K562 treated with DMSO at 1 percent for 12 hours (cell line): ENCODE data around the gene RRAGC. TPM values are rescaled to one million over a fixed set of nuclear protein-coding genes. Genes with fewer than 3 reads are reported as not detected.

Experiments used
- total RNA-seq: library from RNA; unstranded; fragments of 300-600 nt; gene quantifications from 2 replicates; pipeline ENCODE4 v1.2.3, GENCODE V29; 2022; ENCODE audit not compliant: insufficient read depth

RRAGC gene, protein sequence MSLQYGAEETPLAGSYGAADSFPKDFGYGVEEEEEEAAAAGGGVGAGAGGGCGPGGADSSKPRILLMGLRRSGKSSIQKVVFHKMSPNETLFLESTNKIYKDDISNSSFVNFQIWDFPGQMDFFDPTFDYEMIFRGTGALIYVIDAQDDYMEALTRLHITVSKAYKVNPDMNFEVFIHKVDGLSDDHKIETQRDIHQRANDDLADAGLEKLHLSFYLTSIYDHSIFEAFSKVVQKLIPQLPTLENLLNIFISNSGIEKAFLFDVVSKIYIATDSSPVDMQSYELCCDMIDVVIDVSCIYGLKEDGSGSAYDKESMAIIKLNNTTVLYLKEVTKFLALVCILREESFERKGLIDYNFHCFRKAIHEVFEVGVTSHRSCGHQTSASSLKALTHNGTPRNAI
- total RNA-seq, result 22.0 and 38.8 TPM in 2 replicates

DNA sequence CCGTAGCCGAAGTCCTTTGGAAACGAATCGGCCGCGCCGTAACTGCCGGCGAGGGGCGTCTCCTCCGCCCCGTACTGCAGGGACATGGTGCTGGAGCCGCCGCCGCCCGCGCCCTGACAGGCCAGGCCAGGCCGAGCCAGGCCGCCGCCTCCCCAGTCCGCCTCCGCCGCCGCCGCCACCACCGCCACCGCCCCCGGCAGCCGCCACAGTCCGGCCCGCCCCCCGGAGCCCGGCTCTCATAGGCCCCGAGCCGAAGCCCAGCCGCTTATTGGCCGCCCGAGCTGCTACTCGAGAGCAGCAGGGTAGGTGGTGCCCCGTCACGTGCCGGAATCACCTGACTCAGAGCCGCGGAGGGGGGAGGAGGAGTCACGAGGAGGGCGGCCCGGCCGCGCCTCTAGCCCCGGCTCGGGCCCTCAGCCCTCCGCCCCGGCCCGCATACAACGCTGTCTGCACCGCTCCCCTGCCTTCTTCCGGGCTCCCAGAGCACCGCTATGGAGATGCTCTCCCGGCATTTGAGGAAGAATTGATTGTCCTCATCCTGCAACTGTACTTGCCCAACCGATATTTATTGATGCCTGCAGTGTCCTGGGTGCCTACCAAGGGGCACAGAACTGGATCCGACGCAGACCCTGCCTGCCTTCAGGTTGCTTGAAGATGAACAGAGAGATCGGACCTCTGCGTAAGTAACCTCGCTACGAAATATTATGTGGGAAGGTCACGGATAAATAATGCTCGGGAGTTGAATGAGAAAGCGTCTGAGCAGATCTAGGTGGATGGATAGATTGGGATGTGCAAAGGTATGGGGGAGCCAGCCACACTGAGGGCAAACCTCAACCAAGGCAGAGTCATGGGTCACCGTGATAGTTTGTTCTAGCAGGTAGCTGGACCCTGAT lies at the start of gene RRAGC:
Gene RRAGC, minus strand, starts transcription at position 212 of the 893 bp plus-strand sequence. Its CDS starts 126 bp downstream, at position 86.

GRCh38 chr1:38881487-38881886 lies 21.9 kb upstream of the RRAGC start, which contains the start of gene GJA9:
TSS of gene GJA9 (minus strand) at chr1:38881587. CDS start at chr1:38876098, 5,489 bp downstream.

DNA sequence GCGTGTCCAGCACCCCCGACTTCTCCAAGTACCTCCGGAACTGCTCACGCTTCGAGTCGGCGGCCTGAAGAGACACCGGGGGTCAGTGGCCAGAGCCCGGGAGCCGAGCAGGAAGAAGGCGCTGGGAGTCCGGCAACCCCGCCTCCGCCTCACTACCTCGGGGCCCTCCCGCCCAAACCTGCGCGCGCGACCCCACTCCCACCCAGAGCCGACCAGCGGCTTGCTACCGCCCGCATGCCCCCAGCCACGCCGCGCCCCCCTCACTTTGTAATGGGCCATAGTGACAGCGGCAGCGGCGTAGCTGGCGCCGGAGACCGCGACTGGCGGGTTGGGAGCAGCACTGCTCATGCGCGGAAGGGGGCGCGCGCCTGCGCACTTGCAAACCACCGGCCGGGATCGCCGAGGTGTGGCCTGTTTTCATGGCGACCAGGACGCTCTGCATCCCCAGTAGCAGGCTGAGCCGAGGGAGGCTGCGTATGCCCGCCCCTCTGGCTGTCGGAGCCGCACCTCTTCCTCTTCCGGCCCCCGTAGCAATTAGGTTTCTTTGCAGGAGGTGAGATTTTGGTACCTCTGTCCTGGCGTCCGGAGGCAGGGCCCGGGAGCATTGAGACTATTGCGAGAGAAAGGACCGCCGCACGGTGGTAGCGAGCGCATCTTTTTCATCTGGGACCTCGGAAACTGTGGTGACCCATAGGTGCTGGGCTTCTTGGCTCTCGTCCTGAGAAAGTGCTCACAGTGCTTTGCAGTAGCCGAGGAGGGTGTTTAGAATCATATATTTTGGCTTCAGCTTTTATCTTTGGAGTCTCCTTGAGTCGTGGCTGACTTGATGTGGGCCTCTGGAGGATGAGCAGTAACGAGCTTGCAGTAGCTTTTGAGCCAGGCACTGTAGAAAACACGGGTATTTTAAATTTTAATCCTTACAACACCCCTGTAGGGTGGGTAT lies 13.7 kb upstream of the RRAGC start, which contains the start of gene MYCBP:
Gene MYCBP, minus strand, starts transcription at position 322 of the 943 bp plus-strand sequence. Its CDS starts 43 bp downstream, at position 279.

Other genes with a start within 250 kb of the RRAGC start
- 11.3 and 16.1 TPM in 2 replicates for gene MYCBP, start 13.6 kb upstream of the RRAGC start, total RNA-seq
- 0.49 TPM in 1 of 2 replicates, not detected in the other for gene GJA9, start 21.8 kb upstream of the RRAGC start, total RNA-seq
- gene RHBDL2, start 82.1 kb upstream of the RRAGC start, total RNA-seq, result not detected in 2 replicates
- 64.2 and 124 TPM in 2 replicates for gene AKIRIN1, start 131.5 kb upstream of the RRAGC start, total RNA-seq
- gene NDUFS5, start 166.6 kb upstream of the RRAGC start, total RNA-seq, result 477 and 723 TPM in 2 replicates